Calu3 (cell line): ENCODE measurements around the gene C1orf167. TPM values are rescaled to one million over a fixed set of nuclear protein-coding genes. Genes with fewer than 3 reads are reported as not detected.

Experiments used
- BruUV-seq: library from RNA; stranded (reverse); fragments of 400-500 nt; replicated peaks from 2 replicates; lab custom pipeline; 2021; lab: Mats Ljungman, UMichigan
- CTCF ChIA-PET: fragments of 300-600 bp; sonication (Branson Sonifier 250); formaldehyde crosslinking; loops from one replicate; lab custom pipeline; 2022; ENCODE audit warnings: antibody characterized with exemption; lab: Charles Lee
- DNase-seq: peaks from one replicate; pipeline ENCODE4 v3.0.0; 2022
- H3K27ac Mint-ChIP-seq: one replicate; pipeline ENCODE4 v1.8.0; 2022; ENCODE audit warnings: mixed read lengths; ENCODE audit not compliant: unreplicated experiment
- H3K27me3 Mint-ChIP-seq: one replicate; pipeline ENCODE4 v1.8.0; 2022; ENCODE audit warnings: mixed read lengths; ENCODE audit not compliant: unreplicated experiment
- H3K36me3 Mint-ChIP-seq: one replicate; pipeline ENCODE4 v1.8.0; 2022; ENCODE audit warnings: mild to moderate bottlenecking, moderate library complexity, mixed read lengths; ENCODE audit not compliant: insufficient read depth, unreplicated experiment
- H3K4me1 Mint-ChIP-seq: one replicate; pipeline ENCODE4 v1.8.0; 2022; ENCODE audit warnings: mild to moderate bottlenecking, low read depth, mixed read lengths; ENCODE audit not compliant: unreplicated experiment
- H3K4me3 Mint-ChIP-seq: one replicate; pipeline ENCODE4 v1.8.0; 2022; ENCODE audit warnings: mild to moderate bottlenecking, low read depth, moderate library complexity, mixed read lengths; ENCODE audit not compliant: unreplicated experiment
- H3K9me3 Mint-ChIP-seq: one replicate; pipeline ENCODE4 v1.8.0; 2022; ENCODE audit warnings: low read depth, mixed read lengths; ENCODE audit not compliant: unreplicated experiment
- CTCF ChIP-seq: fragments of 200-600 bp; IDR thresholded peaks from one replicate; pipeline ENCODE4 v1.8.0; 2022; ENCODE audit warnings: antibody characterized with exemption; ENCODE audit not compliant: unreplicated experiment
- intact Hi-C: fragments of 100-400 bp; cut with micrococcal nuclease; formaldehyde crosslinking; loops from one replicate; pipeline ENCODE4 v1.10.0; 2022; ENCODE audit not compliant: unreplicated experiment
- total RNA-seq: library from RNA; stranded (reverse); gene quantifications from 2 replicates; pipeline ENCODE4 v1.2.3, GENCODE V29; 2022

Gene C1orf167
- total RNA-seq, 1 experiment from 2014 or later, result not detected

DNA sequence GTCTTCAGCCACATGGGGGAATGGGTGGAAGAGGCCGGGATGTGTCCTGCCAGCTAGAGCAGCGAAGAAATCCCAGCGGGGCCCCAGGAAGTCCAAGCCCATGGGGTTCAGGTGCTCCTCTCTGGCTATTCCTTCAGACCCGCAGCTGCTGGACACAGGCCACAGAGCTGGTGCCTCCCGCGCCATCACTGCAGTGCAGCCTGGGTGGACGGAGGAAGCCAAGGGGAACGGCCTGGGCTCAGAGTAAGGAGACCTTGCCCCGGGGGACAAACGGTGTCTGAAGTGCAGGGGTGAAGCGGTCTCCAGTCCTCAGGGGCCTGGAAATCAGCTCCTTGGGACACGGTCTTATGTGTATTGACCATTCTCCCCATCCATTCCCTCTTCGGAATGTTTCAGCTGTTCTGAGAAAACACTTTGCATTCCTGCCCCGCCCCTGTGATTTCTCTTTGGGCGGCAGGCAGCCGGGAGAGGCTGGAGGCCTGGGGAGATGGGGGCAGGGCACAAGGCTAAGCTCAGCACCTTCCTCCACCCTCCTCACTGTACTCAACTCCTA, 25.3 kb downstream of the C1orf167 start:
- peaks cover 21% of the 10 kb centered on the region for H3K4me1 Mint-ChIP-seq
- intact Hi-C loops, result no loop called here
- H3K4me3 Mint-ChIP-seq, result no peak overlapping the region
- H3K36me3 Mint-ChIP-seq, result peaks cover 21% of the 10 kb centered on the region
- peak; percentile 37 for DNase-seq
- H3K27ac Mint-ChIP-seq, result no peak overlapping the region
- H3K27me3 Mint-ChIP-seq, result no peaks in the 10 kb centered on the region
- no peaks in the 10 kb centered on the region for H3K9me3 Mint-ChIP-seq
- CTCF ChIA-PET, result interaction anchor here (1.4 kb wide), 1 partner anchor 19 kb away, joined by 3 read pairs; the partner anchor contains the start of gene CLCN6
- no peak for TF ChIP-seq CTCF
- no TSS peak for BruUV-seq

DNA sequence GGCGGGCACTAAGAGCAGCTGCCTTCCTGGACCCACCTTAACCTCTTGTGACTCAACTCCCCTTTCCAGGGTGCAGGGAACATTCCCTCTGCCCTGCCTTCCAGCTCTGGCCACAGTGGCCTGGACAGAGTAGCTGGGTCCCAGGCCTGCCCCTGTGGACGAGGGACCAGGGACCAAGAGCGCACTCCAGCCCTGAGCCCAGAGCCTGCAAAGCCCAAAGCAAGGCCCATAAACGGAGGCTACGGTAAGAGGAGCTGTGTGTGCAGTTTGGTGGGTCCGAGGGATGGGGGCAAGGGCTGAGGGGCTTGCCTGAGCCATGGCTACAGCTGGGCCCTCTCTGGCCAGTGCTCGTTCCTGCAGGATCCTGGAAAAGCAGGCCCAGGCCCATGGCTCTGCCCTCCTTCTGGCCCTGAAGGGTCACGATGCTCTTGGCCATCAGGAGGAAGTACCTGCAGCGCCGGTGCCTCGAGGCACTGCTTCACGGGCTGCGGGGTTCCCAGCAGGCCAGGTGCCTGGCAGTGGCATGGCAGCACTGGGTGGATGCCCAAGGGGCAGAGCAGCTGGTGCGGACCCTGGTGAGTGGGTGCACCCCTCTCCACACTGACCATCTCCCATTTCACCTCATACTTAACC, 25.9 kb downstream of the C1orf167 start:
- CTCF ChIA-PET, result interaction anchor here (1.4 kb wide), 1 partner anchor 19 kb away, joined by 3 read pairs; the partner anchor contains the start of gene CLCN6
- H3K4me3 Mint-ChIP-seq, result no peak overlapping the region
- peaks cover 26% of the 10 kb centered on the region for H3K36me3 Mint-ChIP-seq
- H3K27ac Mint-ChIP-seq, result no peak overlapping the region
- BruUV-seq, result no TSS peak
- no peaks in the 10 kb centered on the region for H3K9me3 Mint-ChIP-seq
- no peak for DNase-seq
- no peaks in the 10 kb centered on the region for H3K27me3 Mint-ChIP-seq
- intact Hi-C loops, result no loop called here
- H3K4me1 Mint-ChIP-seq, result peaks cover 21% of the 10 kb centered on the region
- no peak for TF ChIP-seq CTCF

DNA sequence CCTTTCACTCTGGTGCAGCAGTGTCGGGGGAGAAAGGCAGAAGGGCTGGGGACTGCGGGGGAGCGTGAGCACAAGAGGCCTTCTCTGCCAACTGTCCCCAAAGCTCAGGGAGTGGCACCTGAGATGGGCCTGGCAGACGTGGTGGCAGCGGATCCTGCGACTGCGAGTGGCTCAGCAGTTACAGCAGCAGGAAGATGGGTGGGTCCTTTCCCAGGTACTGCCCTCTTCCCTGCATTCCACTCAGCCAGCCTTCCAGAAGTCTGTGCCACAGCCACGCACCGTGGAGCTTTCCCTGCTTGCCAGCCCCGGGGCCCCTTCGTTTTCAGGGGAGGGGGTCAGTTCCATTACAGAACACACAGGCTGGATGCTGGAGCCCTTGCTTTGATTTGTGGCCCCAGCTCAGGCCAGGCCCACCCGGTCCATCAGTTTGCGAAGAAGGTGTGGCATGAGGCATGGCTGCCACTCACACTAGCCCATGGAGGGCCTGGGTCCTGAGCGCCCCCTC, 26.6 kb downstream of the C1orf167 start:
- CTCF ChIA-PET, result no interaction called here

More for the DNA sequence above, 26.6 kb downstream of the C1orf167 start:
- DNase-seq, result no peak
- no peaks in the 10 kb centered on the region for H3K9me3 Mint-ChIP-seq
- peaks cover 26% of the 10 kb centered on the region for H3K36me3 Mint-ChIP-seq
- no TSS peak for BruUV-seq
- no peak for TF ChIP-seq CTCF
- no peaks in the 10 kb centered on the region for H3K27me3 Mint-ChIP-seq
- H3K27ac Mint-ChIP-seq, result no peak overlapping the region
- intact Hi-C loops, result no loop called here
- no peak overlapping the region for H3K4me3 Mint-ChIP-seq
- peaks cover 21% of the 10 kb centered on the region for H3K4me1 Mint-ChIP-seq
